OCI-LY7 (cell line): ENCODE measurements around the gene ACIN1.

ENCODE experiments used
- CTCF ChIP-seq: fragments of 200-600 bp; sonication (generic); conservative IDR thresholded peaks from 2 replicates; pipeline ENCODE4 v1.5.1; 2014; ENCODE audit warnings: mild to moderate bottlenecking, antibody characterized with exemption, low read length, moderate library complexity, mixed read lengths
- EZH2phosphoT487 ChIP-seq: fragments of 200-600 bp; sonication (generic); IDR thresholded peaks from 2 replicates; pipeline ENCODE4 v1.6.1; 2018; ENCODE audit warnings: low read depth, borderline replicate concordance, mild to moderate bottlenecking, mixed run types, antibody characterized with exemption, low read length, moderate library complexity, mixed read lengths

DNA sequence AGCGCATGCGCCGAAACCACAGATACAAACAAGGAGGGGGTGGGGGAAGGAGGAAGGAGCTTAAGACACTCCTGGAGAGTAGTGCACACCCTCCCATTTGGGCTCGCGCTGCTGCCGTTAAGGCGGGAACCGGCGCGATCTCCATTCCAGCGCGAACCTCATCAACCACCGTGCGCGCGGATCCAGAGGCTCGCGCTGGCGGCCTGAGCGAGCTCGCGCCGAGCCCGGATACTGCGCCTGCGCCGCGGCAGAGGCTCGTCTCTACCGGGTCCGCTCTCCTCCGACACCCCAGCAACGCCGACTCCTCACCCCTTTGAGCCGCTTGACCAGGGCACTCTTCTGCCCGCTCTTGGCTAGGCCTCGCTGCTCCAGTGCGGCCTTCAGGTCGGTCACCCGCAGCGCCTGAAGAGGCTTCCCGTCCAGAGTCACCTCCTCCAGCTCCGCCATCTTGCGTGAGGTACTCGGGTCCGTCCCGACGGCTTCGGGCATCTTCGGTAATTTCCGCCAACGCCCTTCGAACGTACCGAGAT lies at the start of gene ACIN1:
- TF ChIP-seq EZH2phosphoT487 (no peak), CTCF (peak; percentile 2; the same call in 1 of the 2 replicates)
